GM12878 (cell line): Measurements from ENCODE around the gene NAT14. TPM values are rescaled to one million over a fixed set of nuclear protein-coding genes. Genes with fewer than 3 reads are reported as not detected.
A peak's percentile ranks its signal among the peaks of the same experiment; 100 is the strongest.

Source experiments
- CBFB ChIP-seq: IDR thresholded peaks from 2 replicates; pipeline ENCODE4 v1.6.1; 2016; ENCODE audit warnings: antibody characterized with exemption, low read depth
- CHD4 ChIP-seq: fragments of 200-600 bp; sonication (generic); IDR thresholded peaks from 2 replicates; pipeline ENCODE4 v1.6.1; 2016; ENCODE audit warnings: mild to moderate bottlenecking
- CREM ChIP-seq: IDR thresholded peaks from 2 replicates; pipeline ENCODE4 v1.6.1; 2014; ENCODE audit warnings: antibody characterized with exemption, low read depth
- DPF2 ChIP-seq: fragments of 450-650 bp; IDR thresholded peaks from 2 replicates; pipeline ENCODE4 v1.6.1; 2017; ENCODE audit warnings: mild to moderate bottlenecking
- EED ChIP-seq: sonication (generic); IDR thresholded peaks from 2 replicates; pipeline ENCODE4 v1.6.1; 2016; ENCODE audit warnings: antibody characterized with exemption, low read depth
- ETV6 ChIP-seq, 2 experiments: fragments of 450-650 bp in 1 of 2; IDR thresholded peaks in 1 of 2; conservative IDR thresholded peaks in 1 of 2; 2 replicates each; pipeline ENCODE4 v1.6.1; 2014; ENCODE audit warnings: antibody characterized with exemption in 1 of 2, borderline replicate concordance in 1 of 2, low read depth in 1 of 2, mild to moderate bottlenecking in 1 of 2, moderate library complexity in 1 of 2
- IKZF1 ChIP-seq: fragments of 450-650 bp; conservative IDR thresholded peaks from 2 replicates; pipeline ENCODE4 v1.6.1; 2017; ENCODE audit warnings: antibody characterized with exemption, mild to moderate bottlenecking
- LARP7 ChIP-seq: fragments of 450-650 bp; IDR thresholded peaks from 2 replicates; pipeline ENCODE4 v1.6.1; 2017; ENCODE audit warnings: mild to moderate bottlenecking
- MXI1 ChIP-seq: fragments of 150-350 bp; IDR thresholded peaks from 2 replicates; pipeline ENCODE4 v1.6.1; 2011; ENCODE audit warnings: low read depth, mild to moderate bottlenecking, inconsistent platforms, low read length, improper control_type of control experiment
- NFYA ChIP-seq: IDR thresholded peaks from 2 replicates; pipeline ENCODE4 v1.6.1; 2011; ENCODE audit warnings: low read depth, mild to moderate bottlenecking, low read length, improper control_type of control experiment, borderline replicate concordance
- NR2C1 ChIP-seq: fragments of 450-650 bp; IDR thresholded peaks from 2 replicates; pipeline ENCODE4 v1.6.1; 2017; ENCODE audit warnings: antibody characterized with exemption, mild to moderate bottlenecking, moderate library complexity
- NR2C2 ChIP-seq: IDR thresholded peaks from 2 replicates; pipeline ENCODE4 v1.6.1; 2011; ENCODE audit warnings: borderline replicate concordance, low read depth; ENCODE audit not compliant: control insufficient read depth, insufficient read length
- NR2F1 ChIP-seq: fragments of 450-650 bp; conservative IDR thresholded peaks from 2 replicates; pipeline ENCODE4 v1.6.1; 2017; ENCODE audit warnings: mild to moderate bottlenecking
- POLR2A ChIP-seq: IDR thresholded peaks from 2 replicates; pipeline ENCODE4 v1.6.1; 2011; ENCODE audit warnings: low read depth, mild to moderate bottlenecking, low read length
- RELA ChIP-seq: fragments of 450-650 bp; IDR thresholded peaks from 2 replicates; pipeline ENCODE4 v1.8.0; 2014; ENCODE audit warnings: borderline replicate concordance; ENCODE audit not compliant: partially characterized antibody
- RFX5 ChIP-seq: IDR thresholded peaks from 2 replicates; pipeline ENCODE4 v1.6.1; 2011; ENCODE audit warnings: low read depth, low read length, improper control_type of control experiment
- TCF3 ChIP-seq: IDR thresholded peaks from 2 replicates; pipeline ENCODE4 v1.6.1; 2012; ENCODE audit warnings: low read depth, mild to moderate bottlenecking, low read length, borderline replicate concordance; ENCODE audit not compliant: insufficient read depth
- polyA plus RNA-seq, 11 experiments: library from polyadenylated mRNA; depleted of rRNA in 4 of 11; unstranded in 6 of 11; stranded (reverse) in 5 of 11; fragments of >200 nt; fragmentation: Nextera tagmentation in 4 of 11; fragmentation: Illumina TruSeq in 1 of 11; extraction: Ambion mirVana in 4 of 11; extraction: Trizol in 1 of 11; gene quantifications; 1 replicate in 1 of 11; 2 replicates in 10 of 11; pipeline versions ENCODE4 v1.2.1 to v1.2.3, GENCODE V29; 2011 to 2016; ENCODE audit warnings: inconsistent platforms in 2 of 11, missing spikeins in 2 of 11, low read depth in 1 of 11
- total RNA-seq, 4 experiments: library from RNA; depleted of rRNA in 3 of 4; stranded (reverse); fragments of >200 nt in 3 of 4; fragmentation: Illumina TruSeq in 1 of 4; extraction: Trizol in 1 of 4; gene quantifications; 2 replicates each; pipeline versions ENCODE4 v1.2.1 to v1.2.3, GENCODE V29; 2013 to 2021
- TF ChIP-seq, protein P1 (sequence below): fragments of 150-350 bp; IDR thresholded peaks from 2 replicates; pipeline ENCODE4 v1.6.1; 2014; ENCODE audit warnings: mild to moderate bottlenecking, low read depth, low read length
- TF ChIP-seq, protein P2 (sequence below): IDR thresholded peaks from 2 replicates; pipeline ENCODE4 v1.6.1; 2011; ENCODE audit warnings: low read depth, low read length, improper control_type of control experiment, borderline replicate concordance
- TF ChIP-seq, protein P3 (sequence below): fragments of 450-650 bp; IDR thresholded peaks from 2 replicates; pipeline ENCODE4 v1.6.1; 2017; ENCODE audit warnings: antibody characterized with exemption, mild to moderate bottlenecking, moderate library complexity
- TF ChIP-seq, protein P4 (sequence below), 3 experiments: IDR thresholded peaks in 2 of 3; conservative IDR thresholded peaks in 1 of 3; 2 replicates each; pipeline ENCODE4 v1.5.1; 2011; ENCODE audit warnings: low read depth in 3 of 3, low read length in 3 of 3, mild to moderate bottlenecking in 3 of 3, control low read depth in 2 of 3, moderate library complexity in 2 of 3, inconsistent platforms in 1 of 3, mixed read lengths in 1 of 3; ENCODE audit not compliant: control insufficient read depth in 2 of 3, insufficient read depth in 1 of 3; ENCODE audit errors: extremely low read depth in 1 of 3

Gene NAT14
- total and polyA plus RNA-seq, 10 of the 15 experiments (the other 5 are each of a cell fraction or from before 2014, with no cell fraction given) = 0.87 to 23.6 (median 9.7) TPM

DNA sequence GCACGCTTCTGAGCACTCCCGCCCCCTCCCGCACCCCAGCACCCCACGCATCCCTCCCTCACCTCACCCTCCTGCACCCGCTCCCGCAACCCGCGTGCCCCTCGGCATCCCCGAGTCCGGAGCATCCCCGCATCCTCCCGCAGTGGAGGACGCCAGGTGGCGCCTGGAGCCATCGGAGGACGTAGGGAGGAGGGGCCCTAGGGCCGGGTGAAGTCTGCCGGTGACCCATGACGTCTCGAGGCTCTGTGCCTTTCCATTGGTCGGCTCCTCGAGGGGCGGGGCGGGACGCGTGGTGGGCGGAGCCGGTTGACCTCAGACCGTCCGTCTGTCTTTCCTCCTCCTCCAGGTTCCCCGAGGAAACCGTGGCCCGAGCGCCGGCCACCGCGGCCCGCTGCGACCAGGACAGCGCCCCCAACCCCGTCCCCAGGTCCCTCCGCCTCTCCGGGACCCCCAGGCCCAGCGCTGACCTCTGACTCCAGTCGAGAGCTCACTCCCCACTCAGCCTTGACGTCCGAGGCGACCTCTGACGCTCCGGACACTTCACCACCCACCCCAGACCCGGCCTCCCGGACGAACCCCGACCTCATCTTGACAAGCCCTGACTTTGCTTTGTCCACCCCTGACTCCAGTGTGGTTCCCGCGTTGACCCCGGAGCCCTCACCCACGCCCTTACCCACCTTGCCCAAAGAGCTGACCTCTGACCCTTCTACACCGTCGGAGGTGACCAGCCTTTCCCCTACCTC lies 32.1 kb downstream of the NAT14 start (continued):
- TF ChIP-seq, protein P1, sequence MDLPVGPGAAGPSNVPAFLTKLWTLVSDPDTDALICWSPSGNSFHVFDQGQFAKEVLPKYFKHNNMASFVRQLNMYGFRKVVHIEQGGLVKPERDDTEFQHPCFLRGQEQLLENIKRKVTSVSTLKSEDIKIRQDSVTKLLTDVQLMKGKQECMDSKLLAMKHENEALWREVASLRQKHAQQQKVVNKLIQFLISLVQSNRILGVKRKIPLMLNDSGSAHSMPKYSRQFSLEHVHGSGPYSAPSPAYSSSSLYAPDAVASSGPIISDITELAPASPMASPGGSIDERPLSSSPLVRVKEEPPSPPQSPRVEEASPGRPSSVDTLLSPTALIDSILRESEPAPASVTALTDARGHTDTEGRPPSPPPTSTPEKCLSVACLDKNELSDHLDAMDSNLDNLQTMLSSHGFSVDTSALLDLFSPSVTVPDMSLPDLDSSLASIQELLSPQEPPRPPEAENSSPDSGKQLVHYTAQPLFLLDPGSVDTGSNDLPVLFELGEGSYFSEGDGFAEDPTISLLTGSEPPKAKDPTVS = no peak
- TF ChIP-seq RELA = peak; percentile 41
- TF ChIP-seq CREM = peak; percentile 98
- peak; percentile 62 for TF ChIP-seq NR2C2
- TF ChIP-seq EED = 0 out of 2 replicates have a peak, but pooled peaks have one; percentile 20
- TF ChIP-seq, protein P2, sequence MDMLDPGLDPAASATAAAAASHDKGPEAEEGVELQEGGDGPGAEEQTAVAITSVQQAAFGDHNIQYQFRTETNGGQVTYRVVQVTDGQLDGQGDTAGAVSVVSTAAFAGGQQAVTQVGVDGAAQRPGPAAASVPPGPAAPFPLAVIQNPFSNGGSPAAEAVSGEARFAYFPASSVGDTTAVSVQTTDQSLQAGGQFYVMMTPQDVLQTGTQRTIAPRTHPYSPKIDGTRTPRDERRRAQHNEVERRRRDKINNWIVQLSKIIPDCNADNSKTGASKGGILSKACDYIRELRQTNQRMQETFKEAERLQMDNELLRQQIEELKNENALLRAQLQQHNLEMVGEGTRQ = no peak
- TF ChIP-seq IKZF1 = peak; percentile 55; the same call in 1 of the 2 replicates
- TF ChIP-seq NR2F1 = peak; percentile 97
- 0 out of 2 replicates have a peak, but pooled peaks have one; percentile 24 for TF ChIP-seq DPF2
- TF ChIP-seq TCF3 = 0 out of 2 replicates have a peak, but pooled peaks have one; percentile 32
- no peak for TF ChIP-seq CBFB
- TF ChIP-seq, protein P3, sequence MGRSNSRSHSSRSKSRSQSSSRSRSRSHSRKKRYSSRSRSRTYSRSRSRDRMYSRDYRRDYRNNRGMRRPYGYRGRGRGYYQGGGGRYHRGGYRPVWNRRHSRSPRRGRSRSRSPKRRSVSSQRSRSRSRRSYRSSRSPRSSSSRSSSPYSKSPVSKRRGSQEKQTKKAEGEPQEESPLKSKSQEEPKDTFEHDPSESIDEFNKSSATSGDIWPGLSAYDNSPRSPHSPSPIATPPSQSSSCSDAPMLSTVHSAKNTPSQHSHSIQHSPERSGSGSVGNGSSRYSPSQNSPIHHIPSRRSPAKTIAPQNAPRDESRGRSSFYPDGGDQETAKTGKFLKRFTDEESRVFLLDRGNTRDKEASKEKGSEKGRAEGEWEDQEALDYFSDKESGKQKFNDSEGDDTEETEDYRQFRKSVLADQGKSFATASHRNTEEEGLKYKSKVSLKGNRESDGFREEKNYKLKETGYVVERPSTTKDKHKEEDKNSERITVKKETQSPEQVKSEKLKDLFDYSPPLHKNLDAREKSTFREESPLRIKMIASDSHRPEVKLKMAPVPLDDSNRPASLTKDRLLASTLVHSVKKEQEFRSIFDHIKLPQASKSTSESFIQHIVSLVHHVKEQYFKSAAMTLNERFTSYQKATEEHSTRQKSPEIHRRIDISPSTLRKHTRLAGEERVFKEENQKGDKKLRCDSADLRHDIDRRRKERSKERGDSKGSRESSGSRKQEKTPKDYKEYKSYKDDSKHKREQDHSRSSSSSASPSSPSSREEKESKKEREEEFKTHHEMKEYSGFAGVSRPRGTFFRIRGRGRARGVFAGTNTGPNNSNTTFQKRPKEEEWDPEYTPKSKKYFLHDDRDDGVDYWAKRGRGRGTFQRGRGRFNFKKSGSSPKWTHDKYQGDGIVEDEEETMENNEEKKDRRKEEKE = no peak
- TF ChIP-seq NR2C1 = peak; percentile 62
- TF ChIP-seq, protein P4, sequence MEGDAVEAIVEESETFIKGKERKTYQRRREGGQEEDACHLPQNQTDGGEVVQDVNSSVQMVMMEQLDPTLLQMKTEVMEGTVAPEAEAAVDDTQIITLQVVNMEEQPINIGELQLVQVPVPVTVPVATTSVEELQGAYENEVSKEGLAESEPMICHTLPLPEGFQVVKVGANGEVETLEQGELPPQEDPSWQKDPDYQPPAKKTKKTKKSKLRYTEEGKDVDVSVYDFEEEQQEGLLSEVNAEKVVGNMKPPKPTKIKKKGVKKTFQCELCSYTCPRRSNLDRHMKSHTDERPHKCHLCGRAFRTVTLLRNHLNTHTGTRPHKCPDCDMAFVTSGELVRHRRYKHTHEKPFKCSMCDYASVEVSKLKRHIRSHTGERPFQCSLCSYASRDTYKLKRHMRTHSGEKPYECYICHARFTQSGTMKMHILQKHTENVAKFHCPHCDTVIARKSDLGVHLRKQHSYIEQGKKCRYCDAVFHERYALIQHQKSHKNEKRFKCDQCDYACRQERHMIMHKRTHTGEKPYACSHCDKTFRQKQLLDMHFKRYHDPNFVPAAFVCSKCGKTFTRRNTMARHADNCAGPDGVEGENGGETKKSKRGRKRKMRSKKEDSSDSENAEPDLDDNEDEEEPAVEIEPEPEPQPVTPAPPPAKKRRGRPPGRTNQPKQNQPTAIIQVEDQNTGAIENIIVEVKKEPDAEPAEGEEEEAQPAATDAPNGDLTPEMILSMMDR (IDR thresholded peaks at IDR 0.05 in 2 of 3, conservative IDR thresholded peaks at IDR 0.05 in 1 of 3; ENCODE audit: control insufficient read depth in 2 of 3, extremely low read depth in 1 of 3, insufficient read depth in 1 of 3, low read depth in 3 of 3, low read length in 3 of 3) = peak; percentile 80 to 97 (median 96); a peak in 5 of 6 replicates
- TF ChIP-seq NFYA = no peak
- TF ChIP-seq RFX5 = peak; percentile 100
- no peak for TF ChIP-seq ETV6 (conservative IDR thresholded peaks at IDR 0.05 in 1 of 2, IDR thresholded peaks at IDR 0.05 in 1 of 2; ENCODE audit: borderline replicate concordance in 1 of 2, low read depth in 1 of 2)
- no peak for TF ChIP-seq MXI1
- peak; percentile 53; the same call in 1 of the 2 replicates for TF ChIP-seq POLR2A
- no peak for TF ChIP-seq CHD4
- 0 out of 2 replicates have a peak, but pooled peaks have one; percentile 47 for TF ChIP-seq LARP7
